GM13976 (cell line): ENCODE measurements around the gene BCL2L1.
A peak's percentile ranks its signal among the peaks of the same experiment; 100 is the strongest.
"Not testable (repeated sequence)": the region's sequence is repeated elsewhere in the genome, so short reads cannot be mapped to it uniquely, and the experiment has no call there.

ENCODE experiments used
- DNase-seq: peaks from one replicate; pipeline ENCODE4 v3.0.0; 2012; ENCODE audit warnings: low spot score
- CTCF ChIP-seq: IDR thresholded peaks from 2 replicates; pipeline ENCODE4 v1.5.1; 2012; ENCODE audit warnings: borderline replicate concordance, mild to moderate bottlenecking; ENCODE audit not compliant: insufficient read depth; ENCODE audit errors: extremely low read depth, missing control alignments, control extremely low read depth
- in situ Hi-C: fragments of 300-500 bp; cut with MboI; formaldehyde crosslinking; loops from one replicate; pipeline ENCODE4 v1.12.0; 2022; ENCODE audit warnings: low sequenced_read_pairs, mixed read lengths, inconsistent platforms; ENCODE audit not compliant: unreplicated experiment

BCL2L1 gene

GRCh38 chr20:31663524-31663837 lies 59.2 kb downstream of the BCL2L1 start:
- DNase-seq, result no peak
- in situ Hi-C loops, result loop anchor here (5.0 kb wide), 1 partner anchor 64 kb away; no protein-coding TSS in a partner anchor
- no peak for TF ChIP-seq CTCF

- TF ChIP-seq CTCF, result no peak
- no peak for DNase-seq
- in situ Hi-C loops, result loop anchor here (5.0 kb wide), 1 partner anchor 65 kb away; no protein-coding TSS in a partner anchor
Measured at GRCh38 chr20:31662372-31662854, 60.3 kb downstream of the BCL2L1 start.

GRCh38 chr20:31661625-31662371 lies 60.9 kb downstream of the BCL2L1 start:
- in situ Hi-C loops, result loop anchor here (5.0 kb wide), 1 partner anchor 66 kb away; no protein-coding TSS in a partner anchor
- DNase-seq, result peak; percentile 91
- peak; percentile 77 for TF ChIP-seq CTCF

GRCh38 chr20:31654534-31654933 lies 68.1 kb downstream of the BCL2L1 start:
- in situ Hi-C loops, result no loop called here
- DNase-seq, result no peak
- TF ChIP-seq CTCF, result no peak

- in situ Hi-C loops, result no loop called here
- no peak for DNase-seq
- no peak for TF ChIP-seq CTCF
Measured at GRCh38 chr20:31653561-31653960, 69.1 kb downstream of the BCL2L1 start.

GRCh38 chr20:31652917-31653396 lies 69.7 kb downstream of the BCL2L1 start:
- no peak for DNase-seq
- TF ChIP-seq CTCF, result no peak
- in situ Hi-C loops, result no loop called here

- in situ Hi-C loops, DNase-seq: not testable (repeated sequence)
Measured at GRCh38 chr20:31648104-31648503, 74.6 kb downstream of the BCL2L1 start.
